ENCODE measurements around the gene CAPRIN1. TPM values are rescaled to one million over a fixed set of nuclear protein-coding genes. Genes with fewer than 3 reads are reported as not detected.
"Not testable (repeated sequence)": the region's sequence is repeated elsewhere in the genome, so short reads cannot be mapped to it uniquely, and the experiment has no call there.

Gene CAPRIN1
- polyA plus RNA-seq, 4 donors = 54.0 to 158 (median 84.5) TPM

DNA sequence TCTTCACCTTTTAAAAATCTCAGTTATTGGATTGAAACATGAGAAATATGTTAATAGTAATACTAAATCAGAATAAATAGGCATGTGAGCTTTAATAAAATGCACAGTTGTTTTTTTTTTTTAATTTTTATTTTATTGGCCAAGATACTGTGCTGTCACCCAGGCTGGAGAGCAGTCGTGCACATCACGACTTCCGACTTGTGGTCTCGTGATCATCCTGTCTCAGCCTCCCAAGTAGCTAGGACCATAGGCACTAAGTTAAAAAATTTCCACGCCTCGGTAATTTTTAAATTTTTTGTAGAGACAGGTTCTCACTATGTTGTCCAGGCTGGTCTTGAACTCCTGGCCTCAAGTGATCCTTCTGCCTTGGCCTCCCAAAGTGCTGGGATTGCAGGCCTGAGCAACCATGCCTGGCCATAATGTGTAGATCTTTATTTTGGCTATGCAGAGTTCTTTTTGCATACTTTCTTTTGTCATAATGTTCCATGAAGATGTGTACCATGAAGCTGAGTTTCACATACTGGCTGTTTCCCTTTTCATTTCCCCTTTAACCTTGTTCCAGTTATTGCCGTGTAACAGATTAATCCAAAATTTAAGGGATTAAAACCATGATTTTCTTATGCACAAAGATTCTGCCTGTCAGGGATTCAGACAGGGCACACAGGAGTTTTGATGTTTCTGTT, 16.0 kb downstream of the CAPRIN1 start:
- Histone ChIP-seq H3K36me3 (ENCODE audit: control insufficient read depth in 3 of 3, insufficient read depth in 2 of 3, low read depth in 1 of 3, low read length in 3 of 3) (peaks cover 0 to 31% (median 2%) of the 10 kb centered on the region in 3 donors), H3K4me3 (ENCODE audit: low read depth in 1 of 3, low read length in 3 of 3) (no peak overlapping the region), H3K27ac (ENCODE audit: low read depth in 1 of 3, low read length in 2 of 3) (no peak overlapping the region), H3K9me3 (ENCODE audit: control insufficient read depth in 2 of 2, insufficient read depth in 1 of 2, low read depth in 1 of 2, low read length in 1 of 2) (no peaks in the 10 kb centered on the region), H3K27me3 (ENCODE audit: control insufficient read depth in 3 of 3, insufficient read depth in 3 of 3, low read length in 3 of 3) (no peaks in the 10 kb centered on the region), H3K4me1 (ENCODE audit: control insufficient read depth in 3 of 3, insufficient read depth in 2 of 3, low read depth in 1 of 3, low read length in 2 of 3) (peaks cover 0 to 13% (median 0%) of the 10 kb centered on the region in 3 donors)
- 76 to 85% (median 82%) methylated on average over 7 of the region's 7 CpGs for WGBS, 3 donors
- FAIRE-seq = no peak
- DNase-seq = no peak

DNA sequence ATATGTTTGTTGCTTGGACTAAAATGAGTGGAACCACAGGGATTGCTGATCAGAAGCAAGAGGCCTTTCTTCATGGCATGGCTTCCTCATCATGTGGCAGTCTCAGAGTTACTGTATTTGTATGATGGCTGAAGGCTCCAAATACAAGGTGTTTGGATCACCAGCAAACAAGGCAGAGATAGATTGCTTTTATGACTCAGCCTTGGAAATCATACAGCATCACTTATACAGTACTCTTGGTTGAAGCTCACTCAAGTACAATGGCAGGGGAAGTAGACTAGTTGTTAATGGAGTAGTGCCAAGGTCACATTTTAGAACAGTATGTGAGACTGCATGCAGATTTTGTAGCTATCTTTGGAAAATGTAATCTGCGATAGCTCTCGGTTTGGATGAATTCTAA, 16.6 kb downstream of the CAPRIN1 start:
- no peaks in the 10 kb centered on the region for H3K9me3 ChIP-seq (ENCODE audit: control insufficient read depth in 2 of 2, insufficient read depth in 1 of 2, low read depth in 1 of 2, low read length in 1 of 2)
- FAIRE-seq (no peak), DNase-seq (peak in 1 of 2 donors; percentile 19)
- H3K27me3 ChIP-seq (ENCODE audit: control insufficient read depth in 3 of 3, insufficient read depth in 3 of 3, low read length in 3 of 3) = no peaks in the 10 kb centered on the region
- 65 to 80% (median 67%) methylated on average over 2 of the region's 2 CpGs for WGBS, 3 donors
- H3K4me1 ChIP-seq (ENCODE audit: control insufficient read depth in 3 of 3, insufficient read depth in 2 of 3, low read depth in 1 of 3, low read length in 2 of 3) = peaks cover 0 to 11% (median 0%) of the 10 kb centered on the region in 3 donors
- H3K4me3 ChIP-seq (ENCODE audit: low read depth in 1 of 3, low read length in 3 of 3) = no peak overlapping the region
- peaks cover 0 to 32% (median under 1%) of the 10 kb centered on the region in 3 donors for H3K36me3 ChIP-seq (ENCODE audit: control insufficient read depth in 3 of 3, insufficient read depth in 2 of 3, low read depth in 1 of 3, low read length in 3 of 3)
- H3K27ac ChIP-seq (ENCODE audit: low read depth in 1 of 3, low read length in 2 of 3) = no peak overlapping the region

DNA sequence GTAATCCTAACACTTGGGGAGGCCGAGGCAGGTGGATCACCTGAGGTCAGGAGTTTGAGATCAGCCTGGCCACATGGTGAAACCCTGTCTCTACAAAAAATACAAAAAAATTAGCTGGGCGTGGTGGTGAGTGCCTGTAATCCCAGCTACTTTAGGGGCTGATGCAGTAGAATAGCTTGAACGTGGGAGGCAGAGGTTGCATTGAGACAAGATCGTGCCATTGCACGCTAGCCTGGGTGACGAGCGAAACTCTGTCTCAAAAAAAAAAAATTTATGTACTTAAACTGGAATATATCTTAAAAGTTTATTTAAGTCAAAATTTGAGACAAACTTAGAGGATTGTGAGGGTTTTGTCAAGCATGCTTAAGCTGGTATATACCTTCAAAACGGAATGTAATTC, 19.8 kb downstream of the CAPRIN1 start:
- H3K4me1 ChIP-seq (ENCODE audit: control insufficient read depth in 3 of 3, insufficient read depth in 2 of 3, low read depth in 1 of 3, low read length in 2 of 3); DNase-seq; H3K27ac ChIP-seq (ENCODE audit: low read depth in 1 of 3, low read length in 2 of 3); FAIRE-seq; H3K9me3 ChIP-seq (ENCODE audit: control insufficient read depth in 2 of 2, insufficient read depth in 1 of 2, low read depth in 1 of 2, low read length in 1 of 2); H3K27me3 ChIP-seq (ENCODE audit: control insufficient read depth in 3 of 3, insufficient read depth in 3 of 3, low read length in 3 of 3); H3K4me3 ChIP-seq (ENCODE audit: low read depth in 1 of 3, low read length in 3 of 3): not testable (repeated sequence)
- 78 to 82% (median 79%) methylated on average over 8 of the region's 8 CpGs for WGBS, 3 donors
- peaks cover 0 to 35% (median 5%) of the 10 kb centered on the region in 3 donors for H3K36me3 ChIP-seq (ENCODE audit: control insufficient read depth in 3 of 3, insufficient read depth in 2 of 3, low read depth in 1 of 3, low read length in 3 of 3)

DNA sequence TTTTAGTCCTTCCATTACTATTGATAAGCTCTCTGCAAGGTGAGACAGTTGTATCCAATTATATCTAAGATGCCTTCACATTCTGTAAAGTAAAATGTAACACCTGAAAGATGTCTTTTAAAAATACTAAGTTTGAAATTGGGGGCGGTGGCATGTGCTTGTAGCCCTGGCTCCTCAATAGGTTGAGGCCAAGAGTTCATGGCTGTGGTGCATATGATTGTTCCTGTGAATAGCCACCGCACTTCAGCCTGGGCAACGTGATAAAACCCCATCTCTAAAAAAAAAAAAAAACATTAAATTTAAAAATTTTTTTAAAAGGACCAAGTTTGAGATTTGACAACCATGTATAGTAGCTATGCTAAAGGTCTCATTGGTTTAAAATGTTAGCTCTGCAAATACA, 20.5 kb downstream of the CAPRIN1 start:
- 70 to 87% (median 78%) methylated on average over 3 of the region's 3 CpGs for WGBS, 3 donors
- H3K4me1 ChIP-seq (ENCODE audit: control insufficient read depth in 3 of 3, insufficient read depth in 2 of 3, low read depth in 1 of 3, low read length in 2 of 3) = no peaks in the 10 kb centered on the region
- H3K27me3 ChIP-seq (ENCODE audit: control insufficient read depth in 3 of 3, insufficient read depth in 3 of 3, low read length in 3 of 3) = no peaks in the 10 kb centered on the region
- H3K27ac ChIP-seq (ENCODE audit: low read depth in 1 of 3, low read length in 2 of 3) = no peak overlapping the region
- FAIRE-seq = no peak
- no peak for DNase-seq
- H3K4me3 ChIP-seq (ENCODE audit: low read depth in 1 of 3, low read length in 3 of 3) = no peak overlapping the region
- no peaks in the 10 kb centered on the region for H3K9me3 ChIP-seq (ENCODE audit: control insufficient read depth in 2 of 2, insufficient read depth in 1 of 2, low read depth in 1 of 2, low read length in 1 of 2)
- peaks cover 0 to 34% (median 5%) of the 10 kb centered on the region in 3 donors for H3K36me3 ChIP-seq (ENCODE audit: control insufficient read depth in 3 of 3, insufficient read depth in 2 of 3, low read depth in 1 of 3, low read length in 3 of 3)

DNA sequence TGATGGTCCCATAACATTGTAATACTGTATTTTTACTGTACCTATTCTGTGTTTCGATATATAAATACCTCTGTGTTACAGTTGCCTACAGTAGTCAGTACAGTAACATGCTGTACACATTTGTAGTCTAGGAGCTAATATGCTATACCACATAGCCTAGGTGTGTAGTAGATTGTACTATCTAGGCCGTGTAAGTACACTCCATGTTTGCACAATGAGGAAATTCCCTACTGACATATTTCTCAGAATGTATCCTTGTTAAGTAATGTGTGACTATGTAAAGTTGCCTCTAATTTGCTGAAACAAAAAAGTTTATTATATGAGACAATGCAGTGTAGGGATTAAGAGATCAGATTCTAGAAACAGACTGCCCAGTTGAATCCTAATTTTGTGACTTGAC, 21.3 kb downstream of the CAPRIN1 start:
- no peaks in the 10 kb centered on the region for H3K9me3 ChIP-seq (ENCODE audit: control insufficient read depth in 2 of 2, insufficient read depth in 1 of 2, low read depth in 1 of 2, low read length in 1 of 2)
- no peaks in the 10 kb centered on the region for H3K27me3 ChIP-seq (ENCODE audit: control insufficient read depth in 3 of 3, insufficient read depth in 3 of 3, low read length in 3 of 3)
- FAIRE-seq (no peak), DNase-seq (no peak)
- 57 to 70% (median 67%) methylated on average over 2 of the region's 2 CpGs for WGBS, 3 donors
- H3K4me3 ChIP-seq (ENCODE audit: low read depth in 1 of 3, low read length in 3 of 3) = no peak overlapping the region
- H3K27ac ChIP-seq (ENCODE audit: low read depth in 1 of 3, low read length in 2 of 3) = no peak overlapping the region
- no peaks in the 10 kb centered on the region for H3K4me1 ChIP-seq (ENCODE audit: control insufficient read depth in 3 of 3, insufficient read depth in 2 of 3, low read depth in 1 of 3, low read length in 2 of 3)
- peaks cover 0 to 29% (median 5%) of the 10 kb centered on the region in 3 donors for H3K36me3 ChIP-seq (ENCODE audit: control insufficient read depth in 3 of 3, insufficient read depth in 2 of 3, low read depth in 1 of 3, low read length in 3 of 3)

DNA sequence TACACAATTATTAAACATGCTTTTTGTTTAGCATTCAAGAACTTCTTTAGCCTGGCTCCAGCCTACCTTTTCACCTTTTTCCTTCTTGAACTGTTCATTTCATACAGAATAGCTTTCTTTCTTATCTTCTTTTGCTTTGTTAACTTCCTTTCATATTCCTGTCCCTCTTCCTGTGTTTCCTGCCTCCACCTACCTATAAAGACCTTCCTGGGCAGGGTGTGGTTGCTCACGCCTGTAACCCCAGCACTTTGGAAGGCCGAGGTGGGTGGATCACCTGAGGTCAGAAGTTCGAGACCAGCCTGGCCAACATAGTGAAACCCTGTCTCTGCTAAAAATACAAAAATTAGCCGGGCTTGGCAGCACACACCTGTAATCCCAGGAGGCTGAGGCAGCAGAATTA, 22.9 kb downstream of the CAPRIN1 start:
- DNase-seq (no peak), FAIRE-seq (no peak)
- H3K27ac ChIP-seq (ENCODE audit: low read depth in 1 of 3, low read length in 2 of 3) = no peak overlapping the region
- H3K4me1 ChIP-seq (ENCODE audit: control insufficient read depth in 3 of 3, insufficient read depth in 2 of 3, low read depth in 1 of 3, low read length in 2 of 3) = no peaks in the 10 kb centered on the region
- WGBS, 3 donors = 28 to 58% (median 41%) methylated on average over 4 of the region's 4 CpGs
- no peak overlapping the region for H3K4me3 ChIP-seq (ENCODE audit: low read depth in 1 of 3, low read length in 3 of 3)
- peaks cover 2 to 30% (median 11%) of the 10 kb centered on the region in 3 donors for H3K36me3 ChIP-seq (ENCODE audit: control insufficient read depth in 3 of 3, insufficient read depth in 2 of 3, low read depth in 1 of 3, low read length in 3 of 3)
- H3K27me3 ChIP-seq (ENCODE audit: control insufficient read depth in 3 of 3, insufficient read depth in 3 of 3, low read length in 3 of 3) = no peaks in the 10 kb centered on the region
- no peaks in the 10 kb centered on the region for H3K9me3 ChIP-seq (ENCODE audit: control insufficient read depth in 2 of 2, insufficient read depth in 1 of 2, low read depth in 1 of 2, low read length in 1 of 2)

DNA sequence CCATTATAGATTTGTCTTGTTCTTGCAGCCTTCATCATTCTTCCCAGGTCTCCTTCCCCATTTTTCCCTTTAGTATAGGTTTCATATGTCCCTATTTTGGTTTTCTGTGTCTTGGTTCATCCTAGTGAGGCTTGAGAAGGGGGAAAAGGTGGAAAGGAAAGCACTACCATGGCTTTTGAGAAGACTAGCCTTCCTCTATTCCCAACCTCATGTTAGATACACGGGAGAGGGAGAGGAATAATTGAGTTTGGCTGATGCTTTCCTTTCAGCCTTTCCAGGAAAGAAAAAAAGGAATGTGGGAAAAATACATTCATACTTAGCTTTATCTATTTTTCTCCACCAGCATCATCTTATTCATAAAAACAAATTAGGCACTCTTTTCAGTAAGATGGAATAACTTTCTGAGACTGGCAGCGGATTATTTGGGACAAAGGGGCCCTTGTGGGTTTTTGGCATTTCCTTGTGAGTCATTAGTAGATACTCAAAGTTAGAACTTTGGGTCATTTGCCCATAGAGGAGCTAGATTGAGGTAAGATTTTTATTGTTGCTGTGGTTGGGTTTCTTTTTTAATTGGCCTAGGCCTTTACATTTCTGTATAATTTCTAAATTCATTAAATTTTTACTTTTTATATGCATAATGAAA, 23.8 kb downstream of the CAPRIN1 start:
- Histone ChIP-seq H3K27me3 (ENCODE audit: control insufficient read depth in 3 of 3, insufficient read depth in 3 of 3, low read length in 3 of 3) (no peaks in the 10 kb centered on the region), H3K27ac (ENCODE audit: low read depth in 1 of 3, low read length in 2 of 3) (no peak overlapping the region), H3K36me3 (ENCODE audit: control insufficient read depth in 3 of 3, insufficient read depth in 2 of 3, low read depth in 1 of 3, low read length in 3 of 3) (peaks cover 2 to 36% (median 14%) of the 10 kb centered on the region in 3 donors), H3K9me3 (ENCODE audit: control insufficient read depth in 2 of 2, insufficient read depth in 1 of 2, low read depth in 1 of 2, low read length in 1 of 2) (no peaks in the 10 kb centered on the region), H3K4me3 (ENCODE audit: low read depth in 1 of 3, low read length in 3 of 3) (no peak overlapping the region), H3K4me1 (ENCODE audit: control insufficient read depth in 3 of 3, insufficient read depth in 2 of 3, low read depth in 1 of 3, low read length in 2 of 3) (no peaks in the 10 kb centered on the region)
- 7 to 44% (median 31%) methylated on average over 2 of the region's 2 CpGs for WGBS, 3 donors
- DNase-seq (no peak), FAIRE-seq (no peak)

DNA sequence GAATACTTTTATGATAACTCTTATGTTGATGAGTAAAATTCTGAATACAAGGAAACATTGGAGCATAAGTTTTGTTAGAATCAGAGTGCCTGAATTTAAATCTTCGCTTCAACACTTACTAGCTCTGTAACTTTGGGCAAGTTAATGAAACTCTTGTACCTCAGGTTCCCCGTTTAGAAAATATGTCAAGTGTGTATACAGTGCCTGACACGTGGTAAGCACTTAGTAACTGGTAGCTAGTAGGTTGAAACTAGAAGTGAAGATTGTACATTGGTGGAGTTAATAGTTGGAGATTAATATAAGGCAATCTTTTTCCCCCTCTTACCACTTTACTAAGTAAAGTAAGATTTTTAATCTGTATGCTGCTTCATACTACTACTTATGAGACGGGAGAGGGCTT, 29.1 kb downstream of the CAPRIN1 start:
- WGBS, 3 donors = 73 to 83% (median 77%) methylated on average over 4 of the region's 4 CpGs
- no peak overlapping the region for H3K4me3 ChIP-seq (ENCODE audit: low read depth in 1 of 3, low read length in 3 of 3)
- H3K27me3 ChIP-seq (ENCODE audit: control insufficient read depth in 3 of 3, insufficient read depth in 3 of 3, low read length in 3 of 3) = no peaks in the 10 kb centered on the region
- H3K9me3 ChIP-seq (ENCODE audit: control insufficient read depth in 2 of 2, insufficient read depth in 1 of 2, low read depth in 1 of 2, low read length in 1 of 2) = no peaks in the 10 kb centered on the region
- FAIRE-seq (no peak), DNase-seq (no peak)
- no peak overlapping the region for H3K27ac ChIP-seq (ENCODE audit: low read depth in 1 of 3, low read length in 2 of 3)
- peaks cover 18 to 41% (median 25%) of the 10 kb centered on the region in 3 donors for H3K36me3 ChIP-seq (ENCODE audit: control insufficient read depth in 3 of 3, insufficient read depth in 2 of 3, low read depth in 1 of 3, low read length in 3 of 3)
- no peaks in the 10 kb centered on the region for H3K4me1 ChIP-seq (ENCODE audit: control insufficient read depth in 3 of 3, insufficient read depth in 2 of 3, low read depth in 1 of 3, low read length in 2 of 3)
